K562 (cell line): Measurements from ENCODE around the gene ZSCAN21. TPM values are rescaled to one million over a fixed set of nuclear protein-coding genes. Genes with fewer than 3 reads are reported as not detected.
A peak's percentile ranks its signal among the peaks of the same experiment; 100 is the strongest.

ENCODE experiments used
- E4F1 ChIP-seq: fragments of 250-450 bp; sonication (Bioruptor Pico); IDR thresholded peaks from 2 replicates; pipeline ENCODE4 v1.5.0; 2021; ENCODE audit warnings: mild to moderate bottlenecking, borderline replicate concordance
- FOXP1 ChIP-seq: sonication (generic); formaldehyde crosslinking; IDR thresholded peaks from 2 replicates; pipeline ENCODE4 v1.8.0; 2022; ENCODE audit warnings: mild to moderate bottlenecking, missing genetic modification reagents
- HNRNPK ChIP-seq: fragments of 200-400 bp; formaldehyde crosslinking; IDR thresholded peaks from one replicate; pipeline ENCODE4 v1.6.1; 2018; ENCODE audit warnings: mild to moderate bottlenecking, low read depth, low read length; ENCODE audit not compliant: poor library complexity, severe bottlenecking
- KDM2B ChIP-seq: fragments of 250-450 bp; sonication (Bioruptor Pico); IDR thresholded peaks from 2 replicates; pipeline ENCODE4 v1.8.0; 2021; ENCODE audit warnings: mild to moderate bottlenecking, moderate library complexity
- KLF10 ChIP-seq: fragments of 250-450 bp; sonication (Bioruptor Pico); IDR thresholded peaks from 2 replicates; pipeline ENCODE4 v1.6.1; 2021; ENCODE audit warnings: matching md5 sums
- MAX ChIP-seq: sonication (generic); formaldehyde crosslinking; IDR thresholded peaks from 2 replicates; pipeline ENCODE4 v1.9.0; 2022; ENCODE audit warnings: mild to moderate bottlenecking, missing genetic modification reagents
- MITF ChIP-seq: IDR thresholded peaks from 2 replicates; pipeline ENCODE4 v1.6.1; 2014; ENCODE audit warnings: antibody characterized with exemption
- MTA1 ChIP-seq: fragments of 450-650 bp; IDR thresholded peaks from 2 replicates; pipeline ENCODE4 v1.6.1; 2017; ENCODE audit warnings: borderline replicate concordance
- SMARCA4 ChIP-seq: fragments of 450-650 bp; IDR thresholded peaks from 2 replicates; pipeline ENCODE4 v1.6.1; 2016
- SOX6 ChIP-seq: fragments of 450-650 bp; IDR thresholded peaks from 2 replicates; pipeline ENCODE4 v1.6.1; 2014; ENCODE audit warnings: mild to moderate bottlenecking
- THRAP3 ChIP-seq: fragments of 450-650 bp; IDR thresholded peaks from 2 replicates; pipeline ENCODE4 v1.6.1; 2016; ENCODE audit warnings: mild to moderate bottlenecking, inconsistent platforms, borderline replicate concordance
- ZBTB2 ChIP-seq: fragments of 450-650 bp; IDR thresholded peaks from 2 replicates; pipeline ENCODE4 v1.6.1; 2016; ENCODE audit warnings: antibody characterized with exemption
- ZNF431 ChIP-seq: sonication (generic); formaldehyde crosslinking; IDR thresholded peaks from 2 replicates; pipeline ENCODE4 v1.8.0; 2022; ENCODE audit warnings: mild to moderate bottlenecking, missing genetic modification reagents
- ZNF511 ChIP-seq: sonication (generic); formaldehyde crosslinking; IDR thresholded peaks from 2 replicates; pipeline ENCODE4 v1.8.0; 2022; ENCODE audit warnings: mild to moderate bottlenecking, missing genetic modification reagents
- ZNF609 ChIP-seq: sonication (generic); formaldehyde crosslinking; IDR thresholded peaks from 2 replicates; pipeline ENCODE4 v1.8.1; 2023; ENCODE audit warnings: missing genetic modification reagents, mild to moderate bottlenecking, borderline replicate concordance
- polyA plus RNA-seq, 8 experiments: library from polyadenylated mRNA; depleted of rRNA in 4 of 8; stranded (reverse) in 5 of 8; unstranded in 3 of 8; fragments of >200 nt; fragmentation: Nextera tagmentation in 2 of 8; fragmentation: Illumina TruSeq in 1 of 8; extraction: Ambion mirVana in 2 of 8; extraction: Trizol in 1 of 8; gene quantifications; 2 replicates each; pipeline versions ENCODE4 v1.2.1 to v1.2.3, GENCODE V29; 2011 to 2014; ENCODE audit warnings: inconsistent platforms in 1 of 8, missing spikeins in 1 of 8
- total RNA-seq, 7 experiments: library from RNA; depleted of rRNA in 6 of 7; stranded (reverse); fragments of >200 nt in 6 of 7; fragmentation: Illumina TruSeq in 2 of 7; extraction: Trizol in 2 of 7; gene quantifications; 2 replicates each; pipeline versions ENCODE4 v1.2.1 to v1.2.3, GENCODE V29; 2011 to 2021; ENCODE audit warnings: low replicate concordance in 1 of 7

Gene ZSCAN21
- total and polyA plus RNA-seq, 9 of the 15 experiments (the other 6 are each of a cell fraction or from before 2014, with no cell fraction given), result 5.9 to 15.5 (median 13.2) TPM

GRCh38 chr7:100081535-100082102 is 32.0 kb downstream of the ZSCAN21 start, which contains the start of gene ZNF3 (continued):
- TF ChIP-seq SMARCA4 (0 out of 2 replicates have a peak, but pooled peaks have one; percentile 7), THRAP3 (peak; percentile 61; the same call in 1 of the 2 replicates), SOX6 (peak; percentile 90), FOXP1 (CRISPR knock-in tag) (peak; percentile 95), MAX (CRISPR knock-in tag) (peak; percentile 99), MTA1 (peak; percentile 16; the same call in 1 of the 2 replicates), ZNF609 (CRISPR knock-in tag) (no peak), KLF10 (CRISPR knock-in tag) (no peak), E4F1 (CRISPR knock-in tag) (no peak), HNRNPK (no peak), ZBTB2 (peak; percentile 33; the same call in 1 of the 2 replicates), ZNF431 (peak; percentile 78), MITF (peak; percentile 85), ZNF511 (CRISPR knock-in tag) (peak; percentile 76; the same call in 1 of the 2 replicates), KDM2B (CRISPR knock-in tag) (no peak)
